Measurements from ENCODE around the gene TTC34.
"Not testable (repeated sequence)": the region's sequence is repeated elsewhere in the genome, so short reads cannot be mapped to it uniquely, and the experiment has no call there.

TTC34 gene

DNA sequence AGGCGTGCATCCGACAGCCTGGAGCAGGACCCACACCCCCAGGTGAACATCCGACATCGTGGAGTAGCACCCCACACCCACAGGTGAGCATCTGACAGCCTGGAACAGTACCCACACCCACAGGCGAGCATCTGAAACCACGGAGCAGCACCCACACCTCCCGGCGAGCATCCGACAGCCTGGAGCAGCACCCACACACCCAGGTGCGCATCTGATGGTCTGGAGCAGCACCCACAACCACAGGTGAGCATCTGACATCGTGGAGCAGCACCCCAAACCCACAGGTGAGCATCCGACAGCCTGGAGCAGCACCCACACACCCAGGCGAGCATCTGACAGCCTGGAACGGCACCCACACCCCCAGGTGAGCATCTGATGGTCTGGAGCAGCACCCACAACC is 46.1 kb downstream of the TTC34 start:
- DNase-seq, result not testable (repeated sequence)

- DNase-seq, result not testable (repeated sequence)
Measured at GRCh38 chr1:2754597-2754996, 46.9 kb downstream of the TTC34 start.

DNA sequence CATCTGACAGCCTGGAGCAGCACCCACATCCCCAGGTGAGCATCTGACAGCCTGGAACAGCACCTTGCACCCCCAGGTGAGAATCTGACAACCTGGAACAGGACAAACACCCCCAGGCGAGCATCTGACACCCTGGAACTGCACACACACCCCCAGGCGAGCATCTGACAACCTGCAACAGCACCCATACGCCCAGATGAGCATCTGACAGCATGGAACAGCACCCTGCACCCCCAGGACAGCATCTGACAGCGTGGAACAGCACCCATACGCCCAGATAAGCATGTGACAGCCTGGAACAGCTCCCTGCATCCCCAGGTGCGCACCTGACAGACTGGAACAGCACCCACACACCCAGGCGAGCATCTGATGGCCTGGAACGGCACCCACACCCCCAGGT is 49.0 kb downstream of the TTC34 start:
- DNase-seq, result not testable (repeated sequence)

- DNase-seq, result not testable (repeated sequence)
Measured at GRCh38 chr1:2751866-2752265, 49.6 kb downstream of the TTC34 start.

GRCh38 chr1:2750766-2751730 is 50.4 kb downstream of the TTC34 start:
- DNase-seq, result not testable (repeated sequence)

GRCh38 chr1:2750041-2750680 is 51.3 kb downstream of the TTC34 start:
- not testable (repeated sequence) for DNase-seq

DNA sequence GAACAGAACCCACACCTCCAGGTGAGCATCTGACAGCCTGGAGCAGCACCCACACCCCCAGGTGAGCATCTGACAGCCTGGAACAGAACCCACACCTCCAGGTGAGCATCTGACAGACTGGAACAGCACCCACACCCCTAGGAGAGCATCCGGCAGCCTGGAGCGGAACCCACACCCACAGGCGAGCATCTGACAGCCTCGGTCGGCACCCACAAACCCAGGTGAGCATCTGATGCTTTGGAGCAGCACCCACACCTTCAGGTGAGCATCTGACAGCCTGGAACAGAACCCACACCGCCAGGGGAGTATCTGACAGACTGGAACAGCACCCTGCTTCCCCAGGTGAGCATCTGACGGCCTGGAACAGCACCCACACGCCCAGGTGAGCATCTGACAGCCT is 52.9 kb downstream of the TTC34 start:
- not testable (repeated sequence) for DNase-seq

DNA sequence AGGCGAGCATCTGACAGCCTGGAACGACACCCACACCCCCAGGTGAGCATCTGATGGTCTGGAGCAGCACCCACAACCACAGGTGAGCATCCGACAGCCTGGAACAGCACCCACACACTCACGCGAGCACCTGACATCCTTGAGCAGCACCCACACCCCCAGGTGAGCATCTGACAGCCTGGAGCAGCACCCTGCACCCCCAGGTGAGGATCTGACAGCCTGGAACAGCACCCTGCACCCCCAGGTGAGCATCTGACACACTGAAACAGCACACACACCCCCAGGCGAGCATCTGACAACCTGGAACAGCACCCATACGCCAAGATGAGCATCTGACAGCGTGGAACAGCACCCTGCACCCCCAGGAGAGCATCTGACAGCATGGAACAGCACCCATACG is 106.7 kb downstream of the TTC34 start:
- not testable (repeated sequence) for DNase-seq

- not testable (repeated sequence) for DNase-seq
Measured at GRCh38 chr1:2690180-2690579, 111.3 kb downstream of the TTC34 start.

DNA sequence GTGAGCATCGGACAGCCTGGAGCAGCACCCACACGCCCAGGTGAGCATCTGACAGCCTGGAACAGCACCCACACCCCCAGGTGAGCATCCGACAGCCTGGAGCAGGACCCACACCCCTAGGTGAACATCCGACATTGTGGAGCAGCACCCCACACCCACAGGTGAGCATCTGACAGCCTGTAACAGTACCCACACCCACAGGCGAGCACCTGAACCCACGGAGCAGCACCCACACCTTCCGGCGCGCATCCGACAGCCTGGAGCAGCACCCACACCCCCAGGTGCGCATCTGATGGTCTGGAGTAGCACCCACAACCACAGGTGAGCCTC is 113.2 kb downstream of the TTC34 start:
- not testable (repeated sequence) for DNase-seq

DNA sequence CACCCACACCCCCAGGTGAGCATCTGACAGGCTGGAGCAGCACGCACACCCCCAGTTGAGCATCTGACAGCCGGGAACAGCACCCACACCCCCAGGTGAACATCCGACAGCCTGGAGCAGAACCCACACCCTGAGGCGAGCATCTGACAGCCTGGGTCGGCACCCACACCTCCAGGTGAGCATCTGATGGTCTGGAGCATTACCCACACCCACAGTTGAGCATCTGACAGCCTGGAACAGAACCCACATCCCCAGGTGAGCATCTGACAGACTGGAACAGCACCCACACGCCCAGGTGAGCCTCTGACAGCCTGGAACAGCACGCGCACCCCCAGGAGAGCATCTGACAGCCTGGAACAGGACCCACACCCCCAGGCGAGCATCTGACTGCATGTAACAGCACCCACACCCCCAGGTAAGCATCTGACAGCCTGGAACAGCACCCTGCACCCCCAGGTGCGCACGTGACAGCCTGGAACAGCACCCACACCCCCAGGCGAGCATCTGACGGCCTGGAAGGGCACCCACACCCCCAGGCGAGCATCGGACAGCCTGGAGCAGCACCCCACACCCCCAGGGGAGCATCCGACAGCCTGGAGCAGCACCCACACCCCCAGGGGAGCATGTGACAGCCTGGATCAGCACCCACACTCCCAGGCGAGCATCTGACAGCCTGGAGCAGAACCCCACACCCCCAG is 113.7 kb downstream of the TTC34 start:
- DNase-seq, result not testable (repeated sequence)

GRCh38 chr1:2687174-2687591 is 114.3 kb downstream of the TTC34 start:
- DNase-seq, result not testable (repeated sequence)

DNA sequence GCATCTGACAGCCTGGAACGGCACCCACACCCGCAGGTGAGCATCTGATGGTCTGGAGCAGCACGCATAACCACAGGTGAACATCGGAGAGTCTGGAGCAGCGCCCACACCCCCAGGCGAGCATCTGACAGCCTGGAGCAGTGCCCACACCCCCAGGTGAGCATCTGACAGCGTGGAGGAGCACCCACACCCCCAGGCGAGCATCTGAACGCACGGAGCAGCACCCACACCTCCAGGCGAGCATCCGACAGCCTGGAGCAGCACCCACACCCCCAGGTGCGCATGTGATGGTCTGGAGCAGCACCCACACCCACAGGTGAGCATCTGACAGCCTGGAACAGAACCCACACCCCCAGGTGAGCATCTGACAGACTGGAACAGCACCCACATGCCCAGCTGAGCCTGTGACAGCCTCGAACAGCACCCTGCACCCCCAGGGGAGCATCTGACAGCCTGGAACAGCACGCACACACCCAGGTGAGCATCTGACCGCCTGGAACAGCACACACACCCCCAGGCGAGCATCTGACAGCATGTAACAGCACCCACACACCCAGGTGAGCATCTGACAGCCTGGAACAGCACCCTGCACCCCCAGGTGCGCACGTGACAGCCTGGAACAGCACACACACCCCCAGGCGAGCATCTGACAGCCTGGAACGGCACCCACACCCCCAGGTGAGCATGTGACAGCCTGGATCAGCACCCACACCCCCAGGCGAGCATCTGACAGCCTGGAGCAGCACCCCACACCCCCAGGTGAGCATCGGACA is 115.2 kb downstream of the TTC34 start:
- DNase-seq, result not testable (repeated sequence)

DNA sequence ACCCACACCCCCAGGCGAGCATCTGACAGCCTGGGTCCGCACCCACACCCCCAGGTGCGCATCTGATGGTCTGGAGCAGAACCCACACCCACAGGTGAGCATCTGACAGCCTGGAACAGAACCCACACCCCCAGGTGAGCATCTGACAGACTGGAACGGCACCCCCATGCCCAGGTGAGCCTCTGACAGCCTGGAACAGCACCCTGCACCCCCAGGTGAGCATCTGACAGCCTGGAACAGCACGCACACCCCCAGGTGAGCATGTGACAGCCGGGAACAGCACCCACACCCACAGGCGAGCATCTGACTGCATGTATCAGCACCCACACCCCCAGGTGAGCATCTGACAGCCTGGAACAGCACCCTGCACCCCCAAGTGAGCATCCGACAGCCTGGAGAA is 115.8 kb downstream of the TTC34 start:
- not testable (repeated sequence) for DNase-seq

DNA sequence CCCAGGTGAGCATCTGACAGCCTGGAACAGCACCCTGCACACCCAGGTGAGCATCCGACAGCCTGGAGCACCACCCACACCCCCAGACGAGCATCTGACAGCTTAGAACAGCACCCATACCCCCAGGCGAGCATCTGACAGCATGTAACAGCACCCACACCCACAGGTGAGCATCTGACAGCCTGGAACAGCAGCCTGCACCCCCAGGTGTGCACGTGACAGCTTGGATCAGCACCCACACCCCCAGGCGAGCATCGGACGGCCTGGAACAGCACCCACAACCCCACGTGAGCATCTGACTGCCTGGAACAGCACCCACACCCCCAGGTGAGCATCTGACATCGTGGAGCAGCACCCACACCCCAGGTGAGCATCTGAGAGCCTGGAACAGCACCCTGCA is 116.6 kb downstream of the TTC34 start:
- DNase-seq, result not testable (repeated sequence)

GRCh38 chr1:2684000-2684399 is 117.5 kb downstream of the TTC34 start:
- DNase-seq, result peak in 1 of 2 experiments; percentile 25

DNA sequence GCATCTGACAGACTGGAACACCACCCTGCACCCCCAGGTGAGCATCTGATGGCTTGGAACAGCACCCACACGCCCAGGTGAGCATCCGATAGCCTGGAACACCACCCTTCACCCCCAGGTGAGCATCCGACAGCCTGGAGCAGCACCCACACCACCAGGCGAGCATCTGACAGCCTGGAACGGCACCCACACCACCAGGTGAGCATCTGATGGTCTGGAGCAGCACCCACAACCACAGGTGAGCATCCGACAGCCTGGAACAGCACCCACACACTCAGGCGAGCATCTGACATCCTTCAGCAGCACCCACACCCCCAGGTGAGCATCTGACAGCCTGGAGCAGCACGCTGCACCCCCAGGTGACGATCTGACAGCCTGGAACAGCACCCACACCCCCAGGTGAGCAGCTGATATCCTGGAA is 118.2 kb downstream of the TTC34 start:
- not testable (repeated sequence) for DNase-seq

DNA sequence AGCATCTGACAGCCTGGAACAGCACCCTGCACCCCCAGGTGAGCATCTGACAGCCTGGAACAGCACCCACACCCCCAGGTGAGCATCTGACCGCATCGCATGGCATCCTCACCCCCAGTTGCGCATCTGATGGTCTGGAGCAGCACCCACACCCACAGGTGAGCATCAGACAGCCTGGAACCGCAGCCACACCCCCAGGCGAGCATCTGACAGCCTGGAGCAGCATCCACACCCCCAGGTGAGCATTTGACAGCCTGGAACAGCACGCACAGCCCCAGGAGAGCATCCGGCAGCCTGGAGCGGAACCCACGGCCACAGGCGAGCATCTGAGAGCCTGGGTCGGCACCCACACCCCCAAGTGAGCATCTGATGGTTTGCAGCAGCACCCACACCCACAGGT is 118.6 kb downstream of the TTC34 start:
- DNase-seq, result not testable (repeated sequence)

DNA sequence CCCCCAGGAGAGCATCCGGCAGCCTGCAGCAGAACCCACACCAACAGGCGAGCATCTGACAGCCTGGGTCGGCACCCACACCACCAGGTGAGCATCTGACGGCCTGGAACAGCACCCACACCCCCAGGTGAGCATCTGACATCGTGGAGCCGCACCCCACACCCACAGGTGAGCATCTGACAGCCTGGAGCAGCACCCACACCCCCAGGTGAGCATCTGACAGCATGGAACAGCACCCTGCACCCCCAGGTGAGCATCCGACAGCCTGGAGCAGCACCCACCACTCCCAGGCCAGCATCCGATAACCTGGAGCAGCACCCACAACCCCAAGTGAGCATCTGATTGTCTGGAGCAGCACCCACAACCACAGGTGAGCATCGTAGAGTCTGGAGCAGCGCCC is 124.8 kb downstream of the TTC34 start:
- not testable (repeated sequence) for DNase-seq

GRCh38 chr1:2671656-2672055 is 129.8 kb downstream of the TTC34 start:
- not testable (repeated sequence) for DNase-seq

- DNase-seq, result not testable (repeated sequence)
Measured at GRCh38 chr1:2659806-2660205, 141.7 kb downstream of the TTC34 start.

GRCh38 chr1:2657909-2658308 is 143.6 kb downstream of the TTC34 start:
- DNase-seq, result not testable (repeated sequence)

Measured in NCI-H526 (cell line).